SH-SY5Y (cell line): Measurements from ENCODE around the gene OSBPL1A.
A peak's percentile ranks its signal among the peaks of the same experiment; 100 is the strongest.

Experiments used
- GATA2 ChIP-seq: IDR thresholded peaks from 2 replicates; pipeline ENCODE4 v1.6.1; 2011; ENCODE audit warnings: mild to moderate bottlenecking, low read depth, low read length
- GATA3 ChIP-seq: IDR thresholded peaks from 2 replicates; pipeline ENCODE4 v1.6.1; 2011; ENCODE audit warnings: low read depth, mild to moderate bottlenecking, low read length, moderate library complexity

- TF ChIP-seq GATA3: peak; percentile 22; the same call in 1 of the 2 replicates
- peak; percentile 87 for TF ChIP-seq GATA2
These were observed 77.9 kb downstream of the OSBPL1A start for GRCh38 chr18:24319757-24320156.
